HepG2 (cell line): ENCODE results near the gene RFC1. TPM values are rescaled to one million over a fixed set of nuclear protein-coding genes. Genes with fewer than 3 reads are reported as not detected.

ENCODE experiments used
- CSRNP1 ChIP-seq: sonication (generic); formaldehyde crosslinking; IDR thresholded peaks from 2 replicates; pipeline ENCODE4 v1.8.1; 2023; ENCODE audit warnings: mild to moderate bottlenecking, missing genetic modification reagents
- ELK4 ChIP-seq: sonication (generic); formaldehyde crosslinking; IDR thresholded peaks from 2 replicates; pipeline ENCODE4 v1.9.0; 2021; ENCODE audit warnings: missing genetic modification reagents, borderline replicate concordance
- GLI4 ChIP-seq: sonication (generic); formaldehyde crosslinking; IDR thresholded peaks from 2 replicates; pipeline ENCODE4 v1.5.1; 2020; ENCODE audit warnings: missing genetic modification reagents, mild to moderate bottlenecking, moderate library complexity, borderline replicate concordance
- IKZF5 ChIP-seq: IDR thresholded peaks from 2 replicates; pipeline ENCODE4 v1.6.1; 2018; ENCODE audit warnings: missing genetic modification reagents, mild to moderate bottlenecking, missing compliant biosample characterization
- JDP2 ChIP-seq: sonication (generic); formaldehyde crosslinking; IDR thresholded peaks from 2 replicates; pipeline ENCODE4 v1.8.1; 2022; ENCODE audit warnings: missing genetic modification reagents, borderline replicate concordance
- THAP8 ChIP-seq: sonication (generic); formaldehyde crosslinking; IDR thresholded peaks from 2 replicates; pipeline ENCODE4 v1.5.1; 2020; ENCODE audit warnings: missing genetic modification reagents, mild to moderate bottlenecking, borderline replicate concordance
- ZNF281 ChIP-seq: sonication (generic); formaldehyde crosslinking; IDR thresholded peaks from 2 replicates; pipeline ENCODE4 v1.4.0; 2020; ENCODE audit warnings: missing genetic modification reagents, borderline replicate concordance
- ZNF34 ChIP-seq: sonication (generic); formaldehyde crosslinking; IDR thresholded peaks from 2 replicates; pipeline ENCODE4 v1.4.0; 2020; ENCODE audit warnings: mild to moderate bottlenecking, missing genetic modification reagents, borderline replicate concordance
- ZNF446 ChIP-seq: sonication (generic); formaldehyde crosslinking; IDR thresholded peaks from 2 replicates; pipeline ENCODE4 v1.5.0; 2020; ENCODE audit warnings: mild to moderate bottlenecking, missing genetic modification reagents
- ZNF556 ChIP-seq: sonication (generic); formaldehyde crosslinking; IDR thresholded peaks from 2 replicates; pipeline ENCODE4 v1.4.0; 2020; ENCODE audit warnings: mild to moderate bottlenecking, missing genetic modification reagents, borderline replicate concordance
- ZNF574 ChIP-seq: sonication (generic); formaldehyde crosslinking; IDR thresholded peaks from 2 replicates; pipeline ENCODE4 v1.4.0; 2020; ENCODE audit warnings: missing genetic modification reagents
- ZNF597 ChIP-seq: sonication (generic); formaldehyde crosslinking; IDR thresholded peaks from 2 replicates; pipeline ENCODE4 v1.5.0; 2020; ENCODE audit warnings: missing genetic modification reagents
- ZNF773 ChIP-seq: sonication (generic); formaldehyde crosslinking; IDR thresholded peaks from 2 replicates; pipeline ENCODE4 v1.4.0; 2020; ENCODE audit warnings: missing genetic modification reagents, borderline replicate concordance
- ZSCAN9 ChIP-seq: IDR thresholded peaks from 2 replicates; pipeline ENCODE4 v1.6.1; 2016; ENCODE audit warnings: borderline replicate concordance
- polyA plus RNA-seq, 8 experiments: library from polyadenylated mRNA; depleted of rRNA in 3 of 8; stranded (reverse) in 7 of 8; unstranded in 1 of 8; fragments of >200 nt; fragmentation: Illumina TruSeq in 4 of 8; extraction: Trizol in 4 of 8; gene quantifications; 2 replicates each; pipeline versions ENCODE4 v1.2.1 to v1.2.3, GENCODE V29; 2011 to 2016; ENCODE audit warnings: low read depth in 4 of 8, missing spikeins in 1 of 8, mixed read lengths in 1 of 8; ENCODE audit not compliant: insufficient read depth in 1 of 8
- total RNA-seq, 5 experiments: library from RNA; depleted of rRNA; stranded (reverse); fragments of >200 nt; fragmentation: Illumina TruSeq; extraction: Trizol; gene quantifications; 2 replicates each; pipeline ENCODE4 v1.2.3, GENCODE V29; 2016; ENCODE audit warnings: low read depth in 1 of 5

RFC1 gene
- total and polyA plus RNA-seq, 2 of the 13 experiments (the other 11 are each of a cell fraction or from before 2014, with no cell fraction given) = 15.9 to 78.8 TPM

GRCh38 chr4:39365830-39366771, at the start of gene RFC1 (continued):
- TF ChIP-seq ZNF773 (peak; percentile 95), ELK4 (CRISPR knock-in tag) (no peak; the same call in 1 of the 2 replicates), IKZF5 (CRISPR knock-in tag) (peak; percentile 84), ZNF556 (peak; percentile 97; the same call in 1 of the 2 replicates), GLI4 (CRISPR knock-in tag) (peak; percentile 97), ZNF281 (CRISPR knock-in tag) (peak; percentile 66; the same call in 1 of the 2 replicates), CSRNP1 (peak; percentile 98), THAP8 (CRISPR knock-in tag) (peak; percentile 79), ZNF34 (peak; percentile 81; the same call in 1 of the 2 replicates), ZNF574 (CRISPR knock-in tag) (peak; percentile 92), ZNF597 (CRISPR knock-in tag) (no peak), ZSCAN9 (CRISPR knock-in tag) (peak; percentile 76; the same call in 1 of the 2 replicates), ZNF446 (CRISPR knock-in tag) (peak; percentile 97), JDP2 (CRISPR knock-in tag) (peak; percentile 88; the same call in 1 of the 2 replicates)
